PC-3 (cell line): Measurements from ENCODE around the gene STK24.

Source experiments
- CTCF ChIP-seq: fragments of 300-600 bp; sonication (generic); conservative IDR thresholded peaks from 2 replicates; pipeline ENCODE4 v1.5.1; 2017; ENCODE audit warnings: antibody characterized with exemption, low read depth, mild to moderate bottlenecking, low read length
- EZH2 ChIP-seq: fragments of 300-600 bp; sonication (generic); IDR thresholded peaks from one replicate; pipeline ENCODE4 v1.6.1; 2017; ENCODE audit warnings: antibody characterized with exemption, mild to moderate bottlenecking, low read length; ENCODE audit not compliant: unreplicated experiment

GRCh38 chr13:98570929-98571372 lies 6.0 kb downstream of the STK24 start:
- TF ChIP-seq CTCF (no peak), EZH2 (no peak)
